HG03095 (cell line): ENCODE results near the gene KRTAP1-5.
"Not testable (repeated sequence)": the region's sequence is repeated elsewhere in the genome, so short reads cannot be mapped to it uniquely, and the experiment has no call there.

Experiments used
- ATAC-seq: cut with Tn5 transposase; IDR thresholded peaks from one replicate; pipeline ENCODE4 v1.9.1; 2021; ENCODE audit warnings: moderate library complexity; ENCODE audit not compliant: unreplicated experiment

Gene KRTAP1-5

GRCh38 chr17:41026715-41027471 is at the start of gene KRTAP1-5:
Gene KRTAP1-5 (minus strand): TSS chr17:41027208. CDS start chr17:41027155, 53 bp downstream.
- no peak for ATAC-seq

GRCh38 chr17:41076788-41077187 is 49.8 kb upstream of the KRTAP1-5 start:
- ATAC-seq, result no peak

GRCh38 chr17:41073676-41074075 is 46.7 kb upstream of the KRTAP1-5 start:
- no peak for ATAC-seq

GRCh38 chr17:41071606-41072360 is 44.8 kb upstream of the KRTAP1-5 start:
- ATAC-seq, result no peak

- ATAC-seq, result no peak
These were observed 42.0 kb upstream of the KRTAP1-5 start for GRCh38 chr17:41069031-41069430.

GRCh38 chr17:41067281-41067680 is 40.3 kb upstream of the KRTAP1-5 start:
- no peak for ATAC-seq

- ATAC-seq, result no peak
These were observed 39.0 kb upstream of the KRTAP1-5 start, which contains the start of gene KRTAP2-4 for GRCh38 chr17:41065829-41066624. Gene KRTAP2-4 (minus strand): TSS chr17:41065879. CDS start chr17:41065845, 34 bp downstream.

GRCh38 chr17:41065016-41065689 is 38.1 kb upstream of the KRTAP1-5 start:
- not testable (repeated sequence) for ATAC-seq

- no peak for ATAC-seq
These were observed 37.3 kb upstream of the KRTAP1-5 start for GRCh38 chr17:41064301-41064700.

GRCh38 chr17:41063449-41063848 is 36.4 kb upstream of the KRTAP1-5 start:
- no peak for ATAC-seq

- no peak for ATAC-seq
These were observed 35.0 kb upstream of the KRTAP1-5 start for GRCh38 chr17:41061964-41062363.

- no peak for ATAC-seq
These were observed 33.1 kb upstream of the KRTAP1-5 start, which contains the start of gene KRTAP2-3 for GRCh38 chr17:41060052-41060604. Gene KRTAP2-3 (minus strand): TSS chr17:41060114. CDS start chr17:41060050, 64 bp downstream.

- not testable (repeated sequence) for ATAC-seq
These were observed 32.5 kb upstream of the KRTAP1-5 start for GRCh38 chr17:41059276-41060051.

- ATAC-seq, result no peak
These were observed 31.7 kb upstream of the KRTAP1-5 start for GRCh38 chr17:41058741-41059140.

- no peak for ATAC-seq
These were observed 30.5 kb upstream of the KRTAP1-5 start for GRCh38 chr17:41057547-41057946.

- ATAC-seq, result not testable (repeated sequence)
These were observed 28.1 kb upstream of the KRTAP1-5 start, which contains the start of gene KRTAP2-2 for GRCh38 chr17:41055130-41055529. Gene KRTAP2-2 (minus strand): TSS chr17:41055230. CDS start chr17:41055211, 19 bp downstream.

- not testable (repeated sequence) for ATAC-seq
These were observed 27.5 kb upstream of the KRTAP1-5 start for GRCh38 chr17:41054556-41054955.

GRCh38 chr17:41054025-41054424 is 27.0 kb upstream of the KRTAP1-5 start:
- ATAC-seq, result no peak

GRCh38 chr17:41052566-41052965 is 25.6 kb upstream of the KRTAP1-5 start:
- ATAC-seq, result no peak
